Measurements from ENCODE around the gene MRPL50.

The MRPL50 gene

GRCh38 chr9:101380295-101380694 is 18.1 kb downstream of the MRPL50 start:
- in situ Hi-C loops (cut with MboI; ENCODE audit: low sequenced_read_pairs): no loop called here

- in situ Hi-C loops (cut with MboI; ENCODE audit: low sequenced_read_pairs): no loop called here
Measured at GRCh38 chr9:101376111-101376848, 22.1 kb downstream of the MRPL50 start.

DNA sequence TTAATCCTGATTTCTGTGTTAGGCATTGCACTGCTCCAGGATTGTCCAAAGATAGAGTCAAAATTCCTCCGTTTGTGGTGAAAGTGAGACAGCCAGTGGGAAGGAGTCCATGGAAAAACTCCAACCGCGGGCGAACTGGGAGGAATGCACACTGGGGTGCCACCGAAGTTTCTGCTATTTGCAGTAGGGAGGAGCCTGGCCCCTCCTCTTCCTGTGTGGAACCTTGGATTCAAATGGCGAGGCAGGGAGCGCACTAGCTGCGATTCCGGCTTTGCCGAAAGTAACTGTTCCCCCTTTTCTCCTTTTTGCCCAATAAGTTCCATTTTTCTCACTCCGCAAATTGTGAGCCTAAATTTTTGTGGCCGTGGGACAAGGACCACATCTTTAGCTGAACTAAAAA is 22.9 kb downstream of the MRPL50 start:
- in situ Hi-C loops (cut with MboI; ENCODE audit: low sequenced_read_pairs): no loop called here

- in situ Hi-C loops (cut with MboI; ENCODE audit: low sequenced_read_pairs): no loop called here
Measured at GRCh38 chr9:101372327-101373118, 25.9 kb downstream of the MRPL50 start.

DNA sequence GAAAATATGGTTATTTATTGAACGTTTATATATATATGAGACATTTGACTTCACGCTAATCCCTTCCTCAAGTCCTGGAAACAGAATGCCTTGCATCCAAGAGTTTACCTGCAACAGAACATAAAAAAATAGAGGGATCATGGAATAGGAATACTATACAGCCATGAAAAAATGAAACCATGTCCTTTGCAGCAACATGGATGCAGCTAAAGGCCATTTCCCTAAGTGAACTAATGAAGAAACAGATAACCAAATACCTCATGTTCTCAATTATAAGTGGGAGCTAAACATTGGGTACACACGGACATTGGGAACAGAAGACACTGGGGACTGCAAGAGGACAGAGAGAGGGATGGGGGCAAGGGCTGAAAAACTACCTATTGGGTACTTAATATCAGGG is 26.6 kb downstream of the MRPL50 start:
- in situ Hi-C loops (cut with MboI; ENCODE audit: low sequenced_read_pairs): no loop called here

- in situ Hi-C loops (cut with MboI; ENCODE audit: low sequenced_read_pairs): no loop called here
Measured at GRCh38 chr9:101369884-101370531, 28.4 kb downstream of the MRPL50 start.

DNA sequence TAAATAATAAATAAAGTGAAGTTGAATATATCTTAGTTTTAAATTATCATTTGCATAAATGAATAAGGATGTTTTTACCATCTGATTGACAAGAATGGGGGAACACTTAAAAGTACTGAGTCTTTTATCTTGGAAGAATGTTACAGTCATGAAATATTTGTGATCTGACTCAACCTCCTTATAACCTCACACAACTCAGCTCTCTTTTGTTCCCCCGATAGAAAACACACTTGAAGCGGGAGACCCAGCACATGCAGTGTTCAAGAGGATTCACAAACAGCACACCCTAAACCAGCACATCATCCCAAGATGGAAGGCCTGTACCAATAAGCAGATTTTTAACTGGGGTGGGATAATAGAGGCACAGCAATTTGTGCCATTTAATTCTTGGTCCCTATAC is 29.1 kb downstream of the MRPL50 start:
- in situ Hi-C loops (cut with MboI; ENCODE audit: low sequenced_read_pairs): no loop called here

DNA sequence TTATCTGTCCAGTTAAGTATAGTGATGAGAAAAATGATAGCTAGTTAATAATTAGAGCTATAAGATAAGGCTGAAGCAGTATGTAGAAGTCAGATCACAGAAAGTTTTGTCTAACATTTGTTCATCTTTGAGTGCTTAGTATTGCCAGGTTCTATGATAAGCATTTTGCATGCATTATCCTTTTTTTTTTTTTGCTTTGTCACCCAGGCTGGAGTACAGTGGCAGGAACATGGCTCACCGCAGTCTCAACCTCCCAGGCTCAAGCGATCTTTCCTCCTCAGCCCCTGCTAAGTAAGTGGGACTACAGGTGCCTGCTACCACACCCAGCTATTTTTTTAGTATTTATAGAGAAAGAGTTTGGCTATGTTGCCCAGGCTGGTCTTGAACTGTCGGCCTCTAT is 31.1 kb downstream of the MRPL50 start:
- in situ Hi-C loops (cut with MboI; ENCODE audit: low sequenced_read_pairs): no loop called here

GRCh38 chr9:101366038-101366756 is 32.2 kb downstream of the MRPL50 start:
- in situ Hi-C loops (cut with MboI; ENCODE audit: low sequenced_read_pairs): no loop called here

DNA sequence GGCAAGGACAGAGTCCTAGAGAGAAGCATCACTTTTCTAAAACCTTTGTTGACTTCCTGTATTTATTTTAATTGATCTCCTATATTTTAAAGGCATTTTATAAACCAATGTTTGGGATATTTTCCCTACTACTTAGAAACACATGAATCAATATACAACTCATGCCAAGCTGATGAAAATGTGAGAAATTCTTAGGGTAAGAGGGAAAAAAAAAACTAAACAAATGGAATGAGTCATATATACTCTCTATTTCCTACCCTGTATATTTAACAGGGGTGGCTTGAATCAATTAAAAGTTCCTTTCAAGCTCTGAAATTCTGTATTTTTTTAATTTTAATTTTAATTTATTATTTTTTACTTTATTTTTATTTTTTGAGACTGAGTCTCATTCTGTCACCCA is 33.2 kb downstream of the MRPL50 start:
- in situ Hi-C loops (cut with MboI; ENCODE audit: low sequenced_read_pairs): no loop called here

DNA sequence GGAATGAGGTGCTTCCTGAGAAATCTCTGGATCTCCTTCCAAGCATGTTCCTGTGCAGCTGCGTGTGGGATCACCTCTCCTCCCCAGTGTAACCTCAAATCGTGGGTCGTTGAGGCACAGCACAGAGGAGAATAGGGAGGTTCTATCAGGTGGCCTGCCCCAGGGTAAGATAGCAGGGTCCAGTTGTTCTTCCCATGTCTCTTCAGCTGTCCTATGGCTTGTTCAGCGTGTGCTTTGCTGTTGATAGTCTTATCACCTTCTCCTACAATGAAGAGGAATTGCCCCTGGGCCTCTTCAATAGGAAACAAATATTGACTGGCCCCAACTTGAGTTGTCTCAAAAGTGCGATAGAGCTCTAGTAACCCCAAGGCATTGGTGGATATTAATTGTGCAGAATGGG is 36.0 kb downstream of the MRPL50 start:
- in situ Hi-C loops (cut with MboI; ENCODE audit: low sequenced_read_pairs): no loop called here

- in situ Hi-C loops (cut with MboI; ENCODE audit: low sequenced_read_pairs): no loop called here
Measured at GRCh38 chr9:101360647-101361046, 37.8 kb downstream of the MRPL50 start.

DNA sequence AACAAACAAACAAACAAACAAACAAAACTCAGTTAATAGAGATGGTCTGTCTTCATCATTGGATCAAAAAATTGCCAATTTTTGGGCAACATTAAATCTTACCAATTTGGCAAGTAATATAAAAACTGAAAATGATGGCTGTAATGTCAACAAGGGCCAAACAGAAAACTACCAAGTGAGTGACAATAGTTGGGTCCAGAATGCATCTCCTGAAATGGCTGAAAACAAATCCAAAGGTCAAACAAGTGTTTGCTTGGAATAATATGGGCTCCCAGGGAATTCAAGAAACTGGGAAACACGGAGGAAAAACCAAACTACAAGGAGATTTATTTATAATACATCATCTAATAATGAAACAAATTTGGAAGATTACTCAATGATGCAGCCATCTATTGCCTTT is 38.7 kb downstream of the MRPL50 start:
- in situ Hi-C loops (cut with MboI; ENCODE audit: low sequenced_read_pairs): no loop called here

DNA sequence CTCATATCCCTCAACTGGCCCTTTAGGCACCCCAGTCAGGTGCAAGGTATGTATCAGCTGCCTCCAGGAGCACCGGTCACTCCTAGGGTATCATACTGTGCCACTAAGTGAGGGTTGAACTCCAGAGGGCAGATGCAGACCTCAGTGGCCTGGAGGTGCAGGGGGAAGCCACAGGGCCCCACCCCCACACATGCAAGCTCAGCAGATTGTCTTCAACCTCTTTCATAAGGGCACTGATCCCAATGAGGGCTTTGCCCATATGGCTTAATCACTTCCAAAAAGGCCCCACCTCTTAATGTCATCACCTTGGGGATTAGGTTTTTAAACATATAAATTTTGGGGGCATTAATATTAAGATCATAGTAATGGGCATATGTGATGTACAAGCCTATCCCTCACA is 41.8 kb downstream of the MRPL50 start:
- in situ Hi-C loops (cut with MboI; ENCODE audit: low sequenced_read_pairs): no loop called here

DNA sequence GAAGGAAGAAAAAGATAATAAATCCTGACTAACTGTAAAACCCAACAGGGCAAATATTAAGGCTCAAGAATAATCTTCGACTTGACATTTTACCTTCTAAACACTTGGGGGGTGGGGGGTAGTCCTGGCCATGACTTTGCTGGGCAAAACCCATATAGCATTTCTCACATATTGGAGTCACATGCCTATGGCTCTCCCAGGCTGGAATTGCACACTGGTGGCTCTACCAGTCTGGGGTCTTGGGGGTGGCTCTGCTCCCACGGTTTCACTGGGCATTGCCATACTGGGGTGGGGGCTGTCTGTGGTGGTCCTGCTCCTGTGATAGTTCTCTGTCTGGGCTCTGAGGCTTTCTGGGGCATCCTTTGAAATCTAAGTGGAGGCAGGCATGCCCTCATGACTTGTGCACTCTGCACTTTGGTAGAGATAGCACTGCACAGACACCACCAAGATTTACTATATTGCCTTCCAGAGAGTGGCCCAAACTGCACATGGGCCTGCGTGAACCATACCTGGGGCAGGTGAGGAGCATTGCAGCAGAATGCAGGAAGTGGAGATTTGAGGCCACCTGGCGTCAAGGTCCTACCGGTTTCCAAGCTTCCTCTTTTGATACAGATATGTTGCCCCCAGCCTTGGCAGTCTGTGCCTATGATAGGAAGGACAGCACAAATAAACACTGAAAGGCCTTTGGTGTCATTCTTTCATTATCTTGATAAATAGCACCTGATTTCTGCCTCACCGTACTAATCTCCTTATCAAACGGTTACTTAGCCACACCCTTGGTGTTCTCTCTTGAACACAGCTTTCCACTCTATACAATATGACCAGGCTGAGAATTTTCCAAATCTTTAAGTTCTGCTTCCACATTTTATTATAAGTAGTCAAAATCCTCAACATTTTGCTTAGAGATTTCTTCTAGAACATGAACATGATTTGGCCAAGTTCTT is 43.4 kb downstream of the MRPL50 start:
- in situ Hi-C loops (cut with MboI; ENCODE audit: low sequenced_read_pairs): no loop called here

GRCh38 chr9:101354143-101354764 is 44.2 kb downstream of the MRPL50 start:
- in situ Hi-C loops (cut with MboI; ENCODE audit: low sequenced_read_pairs): no loop called here

DNA sequence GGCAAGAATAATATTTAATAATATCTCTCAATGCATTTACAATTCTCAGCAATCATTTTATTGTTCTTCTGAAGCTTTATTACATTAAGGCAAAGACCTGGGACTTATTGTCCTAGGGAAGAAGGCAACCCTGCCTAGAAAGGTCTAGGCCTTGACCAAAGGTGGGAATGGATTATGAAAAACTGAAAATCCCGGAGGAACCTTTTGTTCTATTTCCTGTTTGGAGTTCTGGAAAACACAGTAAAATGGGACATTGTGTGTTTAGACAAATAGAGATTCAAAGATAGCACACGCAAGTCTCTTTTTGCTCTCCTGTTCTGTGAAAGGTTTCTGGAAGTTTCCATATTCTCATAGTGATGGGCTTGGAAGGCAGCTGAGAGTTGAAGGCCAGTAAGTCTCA is 44.7 kb downstream of the MRPL50 start:
- in situ Hi-C loops (cut with MboI; ENCODE audit: low sequenced_read_pairs): no loop called here

GRCh38 chr9:101352892-101353463 is 45.4 kb downstream of the MRPL50 start:
- in situ Hi-C loops (cut with MboI; ENCODE audit: low sequenced_read_pairs): no loop called here

DNA sequence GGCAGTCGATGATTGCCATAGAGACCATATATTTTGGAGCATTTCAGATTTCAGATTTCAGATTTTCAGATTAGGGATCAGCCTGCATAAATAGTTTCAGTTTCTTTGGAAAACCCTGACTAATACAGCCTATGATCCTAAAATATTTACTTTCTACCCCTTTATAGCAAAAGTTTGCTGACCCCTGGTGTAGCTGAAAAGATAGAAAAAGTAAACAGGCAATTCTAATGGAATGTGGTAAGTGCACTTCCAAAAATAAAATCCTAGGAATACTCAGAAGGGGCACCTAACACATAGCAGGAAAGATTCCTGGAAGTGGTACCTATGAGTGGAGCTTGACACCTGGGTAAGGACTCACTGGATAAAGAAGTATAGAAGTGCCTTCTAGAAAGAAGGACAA is 48.1 kb downstream of the MRPL50 start:
- in situ Hi-C loops (cut with MboI; ENCODE audit: low sequenced_read_pairs): no loop called here

All from HL-60/S4 treated with retinoic acid at 250 ng/mL for 4 days and 3 days (cell line).